PC-3 (cell line): ENCODE measurements around the gene SLC25A47.

ENCODE experiments used
- EZH2 ChIP-seq: fragments of 300-600 bp; sonication (generic); IDR thresholded peaks from one replicate; pipeline ENCODE4 v1.6.1; 2017; ENCODE audit warnings: antibody characterized with exemption, mild to moderate bottlenecking, low read length; ENCODE audit not compliant: unreplicated experiment
- EZH2phosphoT487 ChIP-seq: fragments of 300-600 bp; sonication (generic); IDR thresholded peaks from 2 replicates; pipeline ENCODE4 v1.6.1; 2018; ENCODE audit warnings: mild to moderate bottlenecking, antibody characterized with exemption, low read length, borderline replicate concordance
- TF ChIP-seq, protein P1 (sequence below): fragments of 300-600 bp; sonication (generic); conservative IDR thresholded peaks from 2 replicates; pipeline ENCODE4 v1.5.1; 2017; ENCODE audit warnings: antibody characterized with exemption, low read depth, mild to moderate bottlenecking, low read length

DNA sequence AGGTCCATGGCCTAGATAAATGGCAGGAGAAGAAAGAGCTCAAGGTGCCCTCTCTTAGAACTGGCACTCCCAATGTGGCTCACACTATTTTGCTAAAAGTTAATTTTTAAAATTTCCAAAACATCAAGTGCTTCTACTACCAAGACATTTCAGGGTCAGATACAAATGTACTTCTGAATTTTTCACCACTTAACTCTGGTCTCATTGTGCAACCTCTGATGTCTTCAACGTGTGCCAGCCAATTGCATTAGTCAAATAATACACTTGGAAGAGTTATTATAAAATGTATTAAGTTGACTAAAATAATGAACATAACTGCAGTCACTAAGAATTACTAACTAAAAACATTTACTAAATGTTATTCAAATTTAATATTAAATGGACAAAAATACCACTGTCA lies 41.3 kb downstream of the SLC25A47 start:
- TF ChIP-seq, protein P1, sequence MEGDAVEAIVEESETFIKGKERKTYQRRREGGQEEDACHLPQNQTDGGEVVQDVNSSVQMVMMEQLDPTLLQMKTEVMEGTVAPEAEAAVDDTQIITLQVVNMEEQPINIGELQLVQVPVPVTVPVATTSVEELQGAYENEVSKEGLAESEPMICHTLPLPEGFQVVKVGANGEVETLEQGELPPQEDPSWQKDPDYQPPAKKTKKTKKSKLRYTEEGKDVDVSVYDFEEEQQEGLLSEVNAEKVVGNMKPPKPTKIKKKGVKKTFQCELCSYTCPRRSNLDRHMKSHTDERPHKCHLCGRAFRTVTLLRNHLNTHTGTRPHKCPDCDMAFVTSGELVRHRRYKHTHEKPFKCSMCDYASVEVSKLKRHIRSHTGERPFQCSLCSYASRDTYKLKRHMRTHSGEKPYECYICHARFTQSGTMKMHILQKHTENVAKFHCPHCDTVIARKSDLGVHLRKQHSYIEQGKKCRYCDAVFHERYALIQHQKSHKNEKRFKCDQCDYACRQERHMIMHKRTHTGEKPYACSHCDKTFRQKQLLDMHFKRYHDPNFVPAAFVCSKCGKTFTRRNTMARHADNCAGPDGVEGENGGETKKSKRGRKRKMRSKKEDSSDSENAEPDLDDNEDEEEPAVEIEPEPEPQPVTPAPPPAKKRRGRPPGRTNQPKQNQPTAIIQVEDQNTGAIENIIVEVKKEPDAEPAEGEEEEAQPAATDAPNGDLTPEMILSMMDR: no peak
- TF ChIP-seq EZH2phosphoT487 (no peak), EZH2 (no peak)
